D341Med (cell line): ENCODE results near the gene DLG1.
"Not testable (repeated sequence)": the region's sequence is repeated elsewhere in the genome, so short reads cannot be mapped to it uniquely, and the experiment has no call there.

Experiments
- DNase-seq: peaks from one replicate; pipeline ENCODE4 v3.0.0; 2012; ENCODE audit warnings: low spot score

Gene DLG1

DNA sequence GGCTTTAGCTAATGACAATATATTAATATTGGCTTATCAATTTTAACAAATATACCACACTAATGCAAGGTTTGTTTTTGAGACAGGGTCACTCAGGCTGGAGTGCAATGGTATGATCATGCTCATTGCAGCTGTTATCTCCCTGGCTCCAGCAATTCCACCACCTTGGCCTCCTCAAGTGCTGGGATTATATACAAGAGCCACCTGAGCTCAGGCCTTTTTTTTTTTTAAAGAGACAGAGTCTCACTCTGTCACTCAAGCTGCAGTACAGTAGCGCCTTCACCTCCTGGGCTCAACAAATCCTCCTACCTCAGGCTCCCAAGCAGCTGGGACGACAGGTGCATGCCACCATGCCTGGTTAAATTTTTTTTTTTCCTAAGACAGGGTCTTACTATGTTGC lies 11.7 kb downstream of the DLG1 start:
- DNase-seq, result no peak

DNA sequence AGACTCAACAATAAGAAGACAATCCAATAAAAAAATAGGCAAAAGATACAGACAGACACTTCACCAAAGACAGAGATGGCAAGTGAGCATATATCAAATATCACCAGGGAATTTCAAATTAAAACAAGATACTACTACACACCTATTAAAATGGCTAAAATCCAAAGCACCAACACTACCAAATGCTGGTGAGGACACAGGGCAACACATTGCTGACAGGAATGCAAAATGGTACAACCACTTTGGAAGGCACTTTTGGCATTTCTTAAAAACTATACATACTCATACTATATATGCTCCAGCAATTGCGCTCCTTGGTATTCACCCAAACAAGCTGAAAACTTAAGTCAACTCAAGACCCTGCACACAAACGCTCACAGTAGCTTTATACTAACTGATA lies 12.9 kb downstream of the DLG1 start:
- no peak for DNase-seq

DNA sequence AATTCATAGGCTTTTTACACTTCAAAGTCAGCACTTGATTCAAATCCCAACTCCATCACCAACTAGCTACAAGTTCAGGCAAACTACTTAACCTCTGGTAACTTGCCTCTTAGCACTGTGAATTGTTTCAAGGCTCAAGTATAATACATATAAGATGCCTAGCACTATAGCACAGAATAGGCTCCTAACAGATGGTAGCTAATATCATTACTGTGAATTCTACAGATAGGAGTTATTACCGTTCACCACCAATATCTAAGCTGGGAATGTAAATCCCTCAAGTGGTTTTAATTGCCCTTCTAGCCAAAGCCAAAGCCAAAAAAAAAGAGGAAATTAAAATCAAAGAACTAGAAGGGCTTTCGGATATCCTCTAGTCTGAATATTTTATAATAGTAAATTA lies 15.4 kb downstream of the DLG1 start:
- DNase-seq, result peak; percentile 47

DNA sequence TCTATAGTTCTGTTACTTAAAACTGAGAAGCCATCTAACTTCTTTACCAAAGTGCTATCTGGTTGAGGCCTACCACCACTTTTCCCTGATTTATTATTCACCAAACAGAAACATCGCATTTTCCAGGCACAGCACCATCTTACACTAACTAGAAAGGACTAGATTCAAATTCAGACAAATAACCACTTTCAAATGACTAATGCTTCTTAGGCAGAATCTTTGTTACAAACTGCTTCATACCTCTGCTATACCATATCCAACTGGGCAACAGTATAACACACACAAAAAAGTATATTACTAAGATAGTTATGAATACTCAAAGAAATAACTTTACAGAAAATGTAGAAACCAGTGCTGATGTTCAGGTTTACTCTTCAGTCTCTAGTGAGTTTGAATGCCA lies 16.6 kb downstream of the DLG1 start:
- DNase-seq, result no peak

DNA sequence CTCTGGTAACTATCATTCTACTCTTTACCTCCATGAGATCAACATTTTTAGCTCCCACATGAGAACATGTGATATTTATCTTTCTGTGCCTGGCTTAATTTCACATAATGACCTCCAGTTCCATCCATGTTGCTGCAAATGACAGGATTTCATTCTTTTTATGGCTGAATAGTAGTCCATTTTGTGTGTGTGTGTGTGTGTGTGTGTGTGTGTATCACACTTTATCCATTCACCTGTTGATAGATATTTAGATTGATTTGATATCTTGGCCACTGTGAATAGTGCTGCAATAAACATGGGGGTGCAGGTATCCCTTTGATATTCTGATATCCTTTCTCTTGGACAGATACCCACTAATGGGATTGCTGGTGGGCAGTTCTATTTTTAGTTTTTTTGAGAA lies 18.3 kb downstream of the DLG1 start:
- no peak for DNase-seq

DNA sequence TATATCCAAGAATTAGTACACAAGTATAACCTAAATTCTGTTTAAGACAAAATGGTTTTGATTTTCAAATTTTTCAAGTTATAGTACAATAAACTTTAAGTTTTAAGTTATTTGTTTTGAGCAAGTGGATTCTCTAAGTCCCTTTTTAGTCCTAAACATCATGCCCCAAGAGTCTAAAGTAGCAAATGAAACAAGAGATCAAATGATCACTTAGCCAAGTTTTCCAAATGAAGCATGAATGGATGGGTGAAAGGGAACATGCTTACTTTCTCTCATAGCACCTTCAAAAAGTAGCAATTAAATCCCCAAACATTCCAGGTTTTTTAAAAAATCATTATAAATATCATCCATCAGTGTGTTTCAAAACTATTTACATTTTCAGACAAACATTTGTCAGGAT lies 19.5 kb downstream of the DLG1 start:
- DNase-seq, result no peak

DNA sequence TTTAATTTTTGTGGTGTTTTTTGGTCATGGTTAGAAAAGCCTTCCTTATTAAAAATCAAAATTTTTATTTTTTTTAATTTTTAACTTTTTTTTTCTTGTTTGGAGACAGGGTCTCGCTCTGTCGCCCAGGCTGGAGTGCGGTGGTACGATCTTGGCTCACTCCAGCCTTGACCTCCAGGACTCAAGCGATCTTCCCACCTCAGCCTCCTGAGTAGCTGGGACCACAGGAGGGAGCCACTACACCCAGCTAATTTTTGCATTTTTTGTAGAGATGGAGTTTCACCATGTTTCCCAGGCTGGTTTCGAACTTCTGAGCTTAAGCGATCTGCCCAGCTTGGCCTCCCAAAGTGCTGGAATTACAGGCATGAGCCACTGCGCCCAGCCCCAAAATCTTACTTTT lies 21.6 kb downstream of the DLG1 start:
- not testable (repeated sequence) for DNase-seq

DNA sequence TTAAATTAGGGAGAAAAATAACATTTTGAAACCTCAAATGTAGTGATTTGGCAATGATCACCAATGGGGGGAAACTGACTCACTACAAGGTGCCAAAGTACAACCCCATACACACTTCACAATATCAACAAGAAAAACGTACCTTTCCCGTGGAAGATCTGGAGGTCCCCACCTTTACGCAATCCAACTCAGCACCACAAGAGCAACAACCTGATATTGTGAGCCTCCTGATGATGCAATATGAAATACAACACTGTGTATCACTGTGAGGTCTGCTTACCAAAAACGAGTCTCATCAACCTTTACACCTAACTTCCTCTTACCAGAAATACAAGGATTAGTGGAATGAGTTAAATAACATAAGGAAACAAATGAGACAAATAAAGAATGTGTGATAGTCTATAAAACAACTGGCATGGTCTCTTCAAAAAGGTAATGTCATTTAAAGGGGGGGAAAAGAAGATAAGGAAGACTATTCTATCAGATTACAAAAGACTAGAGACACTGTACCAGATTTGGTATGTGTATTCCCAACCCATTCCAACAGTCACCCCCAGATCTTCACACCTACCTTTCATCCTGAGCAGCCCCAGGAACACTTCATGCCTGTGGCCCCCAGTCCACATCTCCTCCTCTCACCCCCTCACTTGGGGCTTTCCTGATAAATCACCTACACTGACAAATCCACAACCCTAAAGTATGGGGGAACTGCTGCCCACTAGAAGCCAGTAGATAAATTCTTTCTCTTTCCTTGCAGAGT lies 27.7 kb downstream of the DLG1 start:
- no peak for DNase-seq

DNA sequence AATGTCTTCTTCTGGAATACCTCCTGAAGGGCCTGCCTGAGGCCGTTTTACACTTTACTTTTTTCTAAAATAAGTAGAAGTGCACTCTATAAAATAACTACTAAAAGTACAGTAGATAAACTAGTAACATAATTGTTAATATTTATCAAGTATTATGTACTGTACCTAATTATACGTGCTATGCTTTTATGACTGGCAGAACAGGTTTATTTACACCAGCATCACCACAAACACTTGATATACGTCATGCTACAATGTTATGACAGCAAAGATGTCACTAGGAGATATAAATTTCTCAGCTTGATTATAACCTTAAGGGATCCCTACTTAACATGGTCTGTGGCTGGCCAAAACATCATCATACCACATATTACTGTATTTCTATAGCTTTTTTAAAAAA lies 29.4 kb downstream of the DLG1 start:
- no peak for DNase-seq

DNA sequence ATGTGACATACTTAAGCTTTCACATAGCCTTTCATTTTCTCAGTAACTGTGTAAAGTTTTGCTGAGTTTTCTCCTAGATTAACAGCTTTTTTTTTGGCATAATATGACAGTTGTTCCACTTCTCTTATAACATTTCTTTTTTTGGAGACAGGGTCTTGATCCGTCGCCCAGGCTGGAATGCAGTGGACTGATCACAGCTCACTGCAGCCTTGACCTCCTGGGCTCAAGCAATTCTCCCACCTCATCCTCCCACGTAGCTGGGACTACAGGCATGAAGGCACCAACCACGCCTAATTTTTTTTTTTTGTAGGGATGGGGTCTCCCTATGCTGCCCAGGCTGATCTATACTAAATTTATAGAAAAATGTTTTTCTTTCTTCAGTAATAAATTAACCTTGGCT lies 30.1 kb downstream of the DLG1 start:
- DNase-seq, result no peak

DNA sequence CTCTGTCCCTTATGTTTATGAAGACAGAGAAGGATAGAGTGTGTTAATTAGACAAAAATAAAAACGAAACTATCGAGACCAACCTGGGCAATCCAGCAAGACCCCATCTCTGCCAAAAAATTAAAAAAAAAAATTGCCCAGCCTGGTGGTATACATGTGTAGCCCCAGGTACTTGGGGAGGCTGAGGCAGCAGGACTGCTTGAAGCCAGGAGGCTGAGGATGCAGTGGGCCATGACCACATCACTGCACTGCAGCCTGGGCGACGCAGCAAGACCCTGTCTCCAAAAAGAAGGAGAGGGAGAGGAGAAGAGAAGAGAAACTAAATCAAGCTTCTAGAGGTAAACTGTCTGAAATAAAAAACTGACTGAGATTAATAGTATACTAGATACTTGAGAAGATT lies 32.1 kb downstream of the DLG1 start:
- DNase-seq, result no peak

DNA sequence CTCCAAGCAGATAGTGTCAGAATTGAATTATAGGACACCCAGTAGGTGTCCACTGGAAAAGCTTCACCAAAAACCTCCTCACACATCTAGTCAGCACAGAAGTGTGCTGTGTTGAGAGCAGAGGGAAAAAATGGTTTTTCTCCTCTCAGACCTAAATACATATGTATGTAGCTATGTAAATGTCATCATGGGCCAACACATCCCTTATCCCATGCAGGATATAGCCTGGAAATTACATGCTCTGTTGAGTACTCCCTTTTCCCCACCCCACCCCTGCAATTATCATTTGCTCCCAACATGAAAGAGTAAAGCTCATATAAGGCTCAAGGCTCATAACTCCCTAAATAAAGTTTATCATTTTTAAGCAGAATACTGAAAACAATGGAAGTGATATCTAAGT lies 35.7 kb downstream of the DLG1 start:
- DNase-seq, result no peak

DNA sequence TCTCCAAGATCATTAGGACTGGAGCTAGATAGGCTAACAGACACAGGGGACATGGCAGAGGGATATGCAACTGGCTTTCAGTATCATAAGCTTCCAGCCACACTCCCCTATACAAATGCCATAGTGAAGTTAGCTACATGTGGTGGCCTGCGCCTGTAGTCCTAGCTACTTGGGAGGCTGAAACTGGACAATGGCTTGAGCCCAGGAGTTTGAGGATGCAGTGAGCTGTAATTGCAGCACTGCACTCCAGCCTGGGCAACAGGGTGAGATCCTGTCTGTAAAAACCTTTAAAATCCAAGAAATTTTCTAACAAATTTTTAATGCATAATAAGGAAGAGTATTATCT lies 37.3 kb downstream of the DLG1 start:
- DNase-seq, result no peak

DNA sequence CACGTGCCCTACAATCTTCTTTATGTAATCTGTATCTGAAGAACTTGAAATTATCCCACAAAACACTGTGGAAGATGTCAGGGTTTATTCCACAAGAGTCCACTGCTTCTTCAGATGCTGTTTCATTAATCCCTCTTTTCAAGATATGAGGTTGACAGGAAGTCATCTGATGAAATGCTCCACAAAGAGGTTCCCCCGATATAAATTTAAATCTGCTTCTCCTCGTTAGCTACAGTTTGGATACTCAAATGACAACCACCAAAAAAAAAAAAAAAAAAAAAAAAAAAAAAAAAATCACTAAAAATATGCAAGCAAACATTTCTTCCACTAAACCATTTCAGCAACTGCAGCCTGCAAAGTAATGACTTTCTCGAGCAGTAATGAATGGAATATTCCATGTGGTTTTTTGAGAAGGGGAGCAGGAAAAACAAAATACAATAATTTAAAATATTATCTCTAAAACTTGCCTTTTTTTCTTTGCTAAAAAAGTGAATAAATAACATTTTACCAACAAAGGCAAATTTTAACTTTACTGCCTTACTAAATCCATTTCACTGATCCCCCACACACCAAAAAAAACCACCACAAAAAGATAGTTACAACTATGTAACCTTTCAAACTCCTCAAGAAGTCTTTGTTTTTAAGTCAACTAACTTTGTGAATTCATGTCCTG lies 37.8 kb downstream of the DLG1 start:
- no peak for DNase-seq

DNA sequence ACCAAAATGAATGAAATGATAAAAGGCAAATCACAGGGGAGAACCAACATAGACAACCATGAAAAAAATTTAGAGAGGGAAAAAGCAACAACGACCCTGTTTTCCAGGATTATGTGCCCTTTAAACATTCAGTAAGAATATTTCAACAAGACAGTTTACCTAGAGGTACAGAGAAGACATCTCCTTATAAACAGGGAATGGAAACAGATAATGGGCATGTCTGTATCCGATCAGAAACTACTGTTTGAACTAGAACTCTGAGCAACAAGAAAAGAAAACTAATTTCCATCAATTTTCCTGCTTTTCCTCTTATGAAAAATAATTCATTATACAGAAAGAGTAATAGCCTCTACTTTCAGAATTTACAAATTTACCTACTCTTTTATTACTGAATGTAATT lies 39.3 kb downstream of the DLG1 start:
- DNase-seq, result no peak

DNA sequence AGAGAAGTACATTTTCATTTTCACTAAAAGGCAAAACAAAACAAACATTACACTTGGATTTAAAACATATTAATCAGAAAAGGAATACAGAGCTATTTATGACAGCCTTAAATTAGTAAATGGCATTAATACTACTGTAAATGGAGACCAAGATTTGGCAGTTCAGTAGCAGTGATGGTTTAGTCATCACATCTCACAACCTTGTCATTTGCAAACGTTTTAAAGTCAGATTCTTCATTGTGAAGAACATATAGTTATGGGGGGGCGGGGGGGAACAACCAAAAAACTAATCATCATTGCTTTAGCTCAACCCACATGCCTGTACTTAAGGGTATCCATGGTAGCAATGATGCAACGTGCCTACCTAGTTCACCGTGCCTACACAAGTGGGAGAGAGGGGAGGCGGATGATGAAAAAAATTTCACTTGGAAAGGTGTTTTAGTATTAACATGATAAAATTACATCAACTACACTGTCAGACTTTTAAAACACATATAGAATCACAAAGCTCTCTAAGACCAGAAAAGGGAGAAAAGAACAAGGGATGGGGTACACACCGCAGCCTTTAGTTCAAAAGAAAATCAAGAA lies 40.1 kb downstream of the DLG1 start:
- no peak for DNase-seq

DNA sequence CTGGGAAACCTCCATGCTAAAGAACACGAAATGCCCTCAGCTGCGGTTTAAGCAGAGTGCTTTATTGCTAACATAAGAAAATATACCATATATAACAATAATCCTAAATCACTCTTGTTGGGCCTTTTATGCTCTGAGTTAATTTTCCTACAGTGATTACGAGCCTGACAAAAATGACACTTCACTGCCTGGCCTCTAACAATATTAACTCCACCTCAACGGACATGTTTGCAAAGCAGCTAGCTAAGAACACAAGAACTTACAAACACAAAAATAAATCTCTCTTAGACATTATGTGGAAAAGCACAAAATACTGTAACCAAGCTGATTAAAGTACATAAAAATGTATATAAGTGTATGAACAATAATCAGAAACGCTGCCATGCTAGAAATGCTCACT lies 40.7 kb downstream of the DLG1 start:
- DNase-seq, result no peak

DNA sequence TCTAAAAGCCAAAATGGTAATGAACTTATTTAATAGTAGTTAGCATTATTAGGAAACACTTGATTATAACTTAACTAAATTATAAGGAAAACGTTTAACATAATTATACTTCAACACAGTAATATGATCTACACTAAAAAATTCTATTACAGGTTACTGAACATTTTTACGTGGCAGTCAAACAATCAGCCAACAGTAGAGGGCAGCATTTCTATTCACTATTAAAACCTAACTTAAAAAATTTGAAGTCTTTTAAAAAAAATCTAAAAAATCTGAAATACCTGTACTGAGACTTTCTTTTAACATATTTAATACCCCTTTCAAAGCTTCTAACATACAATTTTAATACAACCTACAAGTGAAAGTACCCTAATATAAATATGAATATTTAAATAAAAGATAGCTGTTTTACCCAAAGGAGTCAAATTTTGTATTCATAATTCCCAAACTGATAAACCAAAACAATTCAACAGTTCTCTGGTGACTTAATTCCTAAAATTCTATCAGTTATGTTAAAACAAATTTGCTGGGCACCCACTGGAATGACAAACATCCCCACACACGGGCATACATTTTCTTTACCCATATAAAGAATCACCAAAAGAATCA lies 41.5 kb downstream of the DLG1 start:
- DNase-seq, result peak; percentile 28

DNA sequence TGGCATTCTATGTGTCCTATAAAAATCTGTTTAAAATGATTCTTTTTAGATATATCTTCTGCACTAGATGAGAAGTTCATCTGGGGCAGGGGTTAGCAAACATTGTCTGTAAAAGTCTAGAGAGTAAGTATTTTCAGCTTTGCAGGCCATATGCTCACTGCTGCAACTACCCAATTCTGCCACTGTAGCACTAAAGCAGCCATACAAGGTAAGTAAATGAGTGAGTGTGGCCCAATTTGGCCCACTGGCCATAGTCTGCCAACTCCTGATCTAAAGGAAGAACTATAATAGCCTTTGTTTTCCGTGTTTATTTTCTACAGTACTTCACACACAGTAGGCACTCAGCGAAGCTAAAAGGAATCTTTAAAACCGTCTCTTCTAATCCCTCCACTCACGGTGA lies 42.3 kb downstream of the DLG1 start:
- no peak for DNase-seq

DNA sequence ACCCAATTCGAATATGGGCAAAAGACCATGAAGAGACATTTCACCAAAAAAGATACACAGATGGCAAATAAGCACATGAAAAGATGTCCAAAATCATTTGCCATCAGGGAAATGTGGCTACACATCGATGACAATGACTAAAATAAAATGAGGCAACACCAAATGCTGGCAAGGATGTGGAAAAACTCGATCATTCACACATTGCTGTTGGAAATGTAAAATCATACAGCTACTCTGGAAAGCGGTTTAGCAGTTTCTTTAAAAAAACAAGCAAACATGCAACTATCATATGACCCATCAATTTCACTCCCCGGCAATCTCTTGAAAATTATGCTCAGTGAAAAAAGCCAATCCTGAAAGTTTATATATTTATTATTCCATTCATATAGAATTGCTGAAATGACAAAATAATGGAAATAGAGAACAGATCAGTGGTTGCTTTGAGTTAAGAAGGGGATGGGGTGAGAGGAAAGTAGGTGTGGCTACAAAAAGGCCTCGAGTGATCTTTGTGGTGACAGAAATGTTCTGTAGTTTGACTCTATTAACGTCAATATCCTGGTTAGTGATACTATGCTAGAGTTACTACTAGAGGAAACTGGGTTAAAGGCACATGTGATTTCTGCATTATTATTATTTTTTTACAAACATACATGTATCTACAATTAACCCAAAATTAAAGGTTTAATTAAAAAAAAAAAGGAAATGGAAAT lies 45.0 kb downstream of the DLG1 start:
- DNase-seq, result no peak

DNA sequence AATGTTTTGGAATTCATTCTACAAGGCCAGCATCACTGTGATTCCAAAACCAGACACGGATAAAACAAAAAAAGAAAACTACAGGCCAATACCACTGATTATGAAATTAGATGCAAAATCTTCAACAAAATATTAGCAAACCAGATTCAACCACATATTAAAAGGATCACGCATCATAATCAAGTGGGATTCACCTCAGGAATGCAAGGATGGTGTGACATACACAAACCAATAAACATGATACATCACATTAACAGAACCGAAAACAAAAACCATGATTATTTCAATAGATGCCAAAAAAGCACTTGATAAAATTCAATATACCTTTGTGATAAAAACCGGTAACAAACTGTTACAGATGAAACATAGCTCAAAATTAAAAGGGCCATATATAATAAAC lies 48.9 kb downstream of the DLG1 start:
- DNase-seq, result no peak

DNA sequence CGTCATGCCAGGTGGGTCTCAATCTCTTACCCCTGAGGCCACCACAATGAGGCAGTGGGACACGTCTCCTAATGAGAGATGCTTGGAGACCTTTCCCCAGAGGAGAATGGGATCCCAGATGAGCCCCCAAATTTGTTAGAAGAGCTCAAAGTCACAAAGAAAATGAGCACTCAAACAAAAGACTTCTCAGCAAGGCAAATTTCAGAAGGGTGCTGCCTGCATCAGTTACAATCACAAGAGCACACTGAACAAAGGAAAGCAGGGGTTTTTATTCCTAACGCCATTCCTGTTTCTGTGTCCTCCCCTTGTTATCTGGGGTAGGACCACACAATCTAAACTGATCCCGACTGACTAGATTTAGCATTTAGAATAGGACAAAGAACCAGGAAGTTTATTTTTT lies 50.1 kb downstream of the DLG1 start:
- no peak for DNase-seq

DNA sequence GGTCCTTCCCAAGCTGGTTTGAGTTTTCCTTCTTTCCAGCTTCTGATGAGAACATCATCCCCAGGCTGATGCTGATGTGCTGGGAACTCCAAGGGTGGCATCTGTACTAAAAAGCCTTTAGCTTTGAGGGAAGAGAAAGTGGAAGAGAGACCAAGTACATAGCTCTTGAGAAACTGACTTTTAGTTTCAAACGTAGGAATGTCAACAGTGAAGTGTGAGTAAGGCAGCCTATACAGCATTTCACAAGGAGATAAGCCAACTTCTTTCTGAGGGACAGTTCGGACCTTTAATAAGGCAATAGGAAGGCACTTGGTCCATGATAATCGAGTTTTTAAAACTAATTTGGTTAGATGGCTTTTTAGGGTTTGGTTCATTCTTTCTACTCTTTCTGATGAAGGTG lies 53.7 kb downstream of the DLG1 start:
- DNase-seq, result no peak
